Prostate gland (tissue), 2 donors: Measurements from ENCODE around the gene ASB3.

Experiments used
- CTCF ChIP-seq, 4 experiments: fragments of 200-600 bp in 2 of 4; fragments of 450-650 bp in 2 of 4; sonication (generic) in 2 of 4; IDR thresholded peaks; 1 replicate in 3 of 4; 2 replicates in 1 of 4; pipeline ENCODE4 v1.5.1; 2016 to 2019; ENCODE audit warnings: antibody characterized with exemption in 4 of 4, mild to moderate bottlenecking in 2 of 4, moderate library complexity in 2 of 4
- POLR2A ChIP-seq: fragments of 450-650 bp; IDR thresholded peaks from one replicate; pipeline ENCODE4 v1.6.1; 2016; ENCODE audit warnings: antibody characterized with exemption, mild to moderate bottlenecking

DNA sequence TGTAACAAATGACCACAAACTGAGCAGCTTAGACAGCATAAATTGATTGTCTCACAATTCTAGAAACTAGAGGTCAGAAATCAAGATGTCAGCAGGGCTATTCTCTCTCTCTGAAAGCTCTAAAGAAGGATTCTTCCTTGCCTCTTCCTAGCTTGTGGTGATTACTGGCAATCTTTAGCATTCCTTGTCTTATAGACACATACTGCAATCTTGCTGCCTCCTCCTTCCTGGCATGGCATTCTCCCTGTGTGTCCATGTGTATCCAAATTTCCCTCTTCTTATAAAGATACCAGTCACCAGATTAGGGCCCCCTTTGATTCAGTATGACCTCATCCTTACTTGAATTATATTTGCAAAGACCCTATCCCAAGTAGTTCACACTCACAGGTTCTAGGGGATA lies 2.3 kb downstream of the ASB3 start:
- TF ChIP-seq POLR2A (no peak), CTCF (IDR thresholded peaks at IDR 0.05) (no peak)
